PC-9 (cell line): ENCODE results near the gene PARP3.

Experiments
- CTCF ChIP-seq: fragments of 200-600 bp; sonication (generic); conservative IDR thresholded peaks from 2 replicates; pipeline ENCODE4 v1.6.1; 2017; ENCODE audit warnings: mixed run types, antibody characterized with exemption, mild to moderate bottlenecking, moderate library complexity
- EZH2 ChIP-seq: fragments of 200-600 bp; sonication (generic); IDR thresholded peaks from 2 replicates; pipeline ENCODE4 v1.8.0; 2017; ENCODE audit warnings: antibody characterized with exemption, low read depth

- peak; percentile 77 for TF ChIP-seq CTCF
- TF ChIP-seq EZH2 = no peak
Observed at GRCh38 chr3:51982352-51982837, 40.2 kb downstream of the PARP3 start.
